Dedifferentiated amniotic fluid mesenchymal stem cell (primary cell): ENCODE results near the gene GNA15.

Source experiments
- DNase-seq: peaks from one replicate; pipeline ENCODE4 v3.0.0-alpha.2; 2016; ENCODE audit errors: extremely low spot score

GNA15 gene

GRCh38 chr19:3175781-3176714, 40.2 kb downstream of the GNA15 start:
- DNase-seq = peak; percentile 76

GRCh38 chr19:3176715-3177501, 41.1 kb downstream of the GNA15 start:
- DNase-seq = no peak

GRCh38 chr19:3178377-3178972, 42.6 kb downstream of the GNA15 start, which contains the start of gene S1PR4:
TSS of gene S1PR4 (plus strand) at chr19:3178769. CDS start at chr19:3178793, 24 bp downstream.
- no peak for DNase-seq

- DNase-seq = no peak
Observed at GRCh38 chr19:3178973-3179738, 43.3 kb downstream of the GNA15 start.

GRCh38 chr19:3179739-3180293, 44.0 kb downstream of the GNA15 start:
- no peak for DNase-seq

GRCh38 chr19:3183721-3184641, 48.1 kb downstream of the GNA15 start:
- DNase-seq = no peak

- DNase-seq = peak; percentile 61
Observed at GRCh38 chr19:3184847-3185460, 49.1 kb downstream of the GNA15 start.

GRCh38 chr19:3185461-3186159, 49.8 kb downstream of the GNA15 start, which contains the start of gene NCLN:
TSS of gene NCLN (plus strand) at chr19:3185930. CDS start at chr19:3186031, 101 bp downstream.
- peak; percentile 90 for DNase-seq

GRCh38 chr19:3186160-3186688, 50.4 kb downstream of the GNA15 start:
- no peak for DNase-seq

GRCh38 chr19:3186891-3187661, 51.2 kb downstream of the GNA15 start:
- no peak for DNase-seq

GRCh38 chr19:3187662-3188511, 52.1 kb downstream of the GNA15 start:
- DNase-seq = no peak

GRCh38 chr19:3188627-3189596, 53.1 kb downstream of the GNA15 start:
- DNase-seq = no peak

GRCh38 chr19:3189702-3190469, 54.1 kb downstream of the GNA15 start:
- DNase-seq = no peak

- DNase-seq = no peak
Observed at GRCh38 chr19:3190470-3190770, 54.6 kb downstream of the GNA15 start.
